ENCODE data around the gene RHOJ. TPM values are rescaled to one million over a fixed set of nuclear protein-coding genes. Genes with fewer than 3 reads are reported as not detected.

Gene RHOJ
- total and polyA plus RNA-seq, 2 of the 13 experiments (the other 11 are each of a cell fraction or from before 2014, with no cell fraction given), result 0.22 to 1.3 TPM

DNA sequence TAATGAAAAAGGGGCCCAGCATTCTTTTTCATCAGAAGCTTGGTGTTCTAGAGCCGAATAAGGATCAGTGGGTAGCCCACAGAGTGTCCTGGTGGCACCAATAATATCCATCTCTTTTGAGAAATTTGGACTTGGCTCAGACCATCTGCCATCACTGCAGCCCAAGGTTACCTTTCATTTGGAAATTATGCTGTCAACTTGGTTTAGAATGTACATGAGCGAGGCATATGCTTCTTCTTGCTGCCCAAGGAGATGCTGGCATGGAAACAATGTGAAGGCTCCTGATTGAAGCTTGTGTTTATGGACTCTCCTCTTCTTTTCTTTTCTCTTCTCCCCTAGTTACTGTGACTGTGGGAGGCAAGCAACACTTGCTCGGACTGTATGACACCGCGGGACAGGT, 64.5 kb downstream of the RHOJ start (continued):
- no peak for TF ChIP-seq AGO2 (optimal IDR thresholded peaks at IDR 0.05; ENCODE audit: low read depth, low read length)

DNA sequence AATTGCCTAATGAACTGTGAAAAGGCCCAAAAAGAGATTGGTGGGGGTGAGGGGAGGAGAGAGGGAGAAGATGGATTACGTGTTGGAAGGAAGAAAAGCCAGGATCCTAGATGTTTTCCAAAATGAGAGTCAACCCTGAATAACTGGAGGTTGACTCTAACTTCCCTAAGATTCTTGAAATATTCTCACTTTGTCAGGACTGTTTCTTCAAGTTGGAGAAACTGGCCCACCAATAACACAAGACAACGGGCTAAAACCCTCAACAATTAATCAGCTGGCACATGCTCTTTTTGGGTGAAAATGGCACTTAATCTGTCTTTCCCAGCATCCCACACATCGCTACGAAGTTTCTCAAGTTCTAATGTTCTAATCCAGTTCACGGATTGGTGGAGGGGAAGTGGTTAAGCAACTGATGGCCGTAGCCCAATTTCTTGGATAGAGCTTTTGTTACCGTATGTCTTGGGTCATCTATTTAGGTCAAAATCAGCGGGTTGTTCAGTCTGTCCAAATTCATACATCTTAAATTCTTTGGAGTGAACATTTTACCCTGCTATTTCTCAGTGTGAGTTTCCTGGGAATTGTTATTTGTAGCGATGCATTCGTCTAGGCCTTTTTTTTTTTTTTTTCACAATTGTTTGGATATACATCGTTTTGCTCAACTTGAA, 65.5 kb downstream of the RHOJ start:
- POLR2A ChIA-PET, result no interaction called here
- DNase-seq (ENCODE audit: low spot score) (no peak), FAIRE-seq (no peak), ATAC-seq (no peak)
- CTCF ChIA-PET (ENCODE audit: low intra/inter-chr PET ratio, low total read pairs), result no interaction called here
- H3K36me3 ChIP-seq (replicated peaks in 1 of 2; ENCODE audit: control insufficient read depth in 1 of 2, insufficient read depth in 2 of 2, low read length in 2 of 2), result no peaks in the 10 kb centered on the region
- no peak for TF ChIP-seq ZKSCAN1 (IDR thresholded peaks at IDR 0.05; ENCODE audit: low read length)
- TF ChIP-seq ZNF737 (CRISPR knock-in tag; IDR thresholded peaks at IDR 0.05; ENCODE audit: borderline replicate concordance), result no peak
- TF ChIP-seq ZNF329 (CRISPR knock-in tag; IDR thresholded peaks at IDR 0.05; ENCODE audit: low read depth), result no peak
- no peak for TF ChIP-seq ATF3 (CRISPR knock-in tag; IDR thresholded peaks at IDR 0.05)
- TF ChIP-seq ZFX (CRISPR knock-in tag; IDR thresholded peaks at IDR 0.05; ENCODE audit: low read depth), result no peak
- TF ChIP-seq SKIL (CRISPR knock-in tag; IDR thresholded peaks at IDR 0.05; ENCODE audit: borderline replicate concordance), result no peak
- TF ChIP-seq SATB2 (CRISPR knock-in tag; IDR thresholded peaks at IDR 0.05), result no peak
- TF ChIP-seq KAT7 (CRISPR knock-in tag; IDR thresholded peaks at IDR 0.05; ENCODE audit: borderline replicate concordance), result no peak
- no peak for TF ChIP-seq TRAFD1 (CRISPR knock-in tag; IDR thresholded peaks at IDR 0.05; ENCODE audit: borderline replicate concordance)
- no peak for TF ChIP-seq HES4 (CRISPR knock-in tag; IDR thresholded peaks at IDR 0.05; ENCODE audit: borderline replicate concordance)
- TF ChIP-seq HDAC1 (CRISPR knock-in tag; IDR thresholded peaks at IDR 0.05), result no peak
- no peak for TF ChIP-seq MIER2 (CRISPR knock-in tag; IDR thresholded peaks at IDR 0.05)
- TF ChIP-seq ZNF446 (CRISPR knock-in tag; IDR thresholded peaks at IDR 0.05), result no peak
- no peak for TF ChIP-seq PPARG (CRISPR knock-in tag; conservative IDR thresholded peaks at IDR 0.05)
- no peak for TF ChIP-seq NFIC (IDR thresholded peaks at IDR 0.05; ENCODE audit: low read length)
- no peak for TF ChIP-seq AKAP8 (CRISPR knock-in tag; IDR thresholded peaks at IDR 0.05)
- TF ChIP-seq ZNF33A (CRISPR knock-in tag; IDR thresholded peaks at IDR 0.05; ENCODE audit: borderline replicate concordance), result no peak
- TF ChIP-seq ZNF207 (IDR thresholded peaks at IDR 0.05; ENCODE audit: borderline replicate concordance), result no peak
- TF ChIP-seq ZNF615 (CRISPR knock-in tag; IDR thresholded peaks at IDR 0.05; ENCODE audit: borderline replicate concordance), result no peak
- H3K9ac ChIP-seq (ENCODE audit: insufficient read depth, low read depth, low read length), result no peak overlapping the region
- H3K4me3 ChIP-seq (replicated peaks in 1 of 3; ENCODE audit: insufficient read depth in 1 of 3, low read depth in 2 of 3, low read length in 3 of 3), result no peak overlapping the region
- BruUV-seq (replicated peaks), result no TSS peak
- no peaks in the 10 kb centered on the region for H3K27me3 ChIP-seq (ENCODE audit: control insufficient read depth in 1 of 2, insufficient read depth in 2 of 2, low read length in 2 of 2)
- in situ Hi-C loops (cut with HindIII; ENCODE audit: extremely low pct_ligation_motif_present, low pct_unique_long_range_greater_than_20kb) (loop anchor here (10.0 kb wide), 1 partner anchor 225 kb away; the partner anchor contains the start of gene KCNH5), intact Hi-C loops (cut with micrococcal nuclease; ENCODE audit: unreplicated experiment) (loop anchor here (10.0 kb wide), 1 partner anchor 225 kb away; the partner anchor contains the start of gene KCNH5)
- H3K9me3 ChIP-seq (ENCODE audit: low read length), result no peaks in the 10 kb centered on the region
- no peak overlapping the region for H3K4me2 ChIP-seq (ENCODE audit: low read depth, low read length)
- no peak overlapping the region for H2AFZ ChIP-seq (ENCODE audit: low read length)
- WGBS (ENCODE audit: low lambda C conversion rate), result 13% methylated on average over 11 of the region's 11 CpGs
- no peaks in the 10 kb centered on the region for H3K4me1 ChIP-seq (ENCODE audit: insufficient read depth, low read length)
- no peak overlapping the region for H3K27ac ChIP-seq (ENCODE audit: extremely low read length, insufficient read depth, low read length)
- H4K20me1 ChIP-seq (ENCODE audit: insufficient read depth, low read length), result no peaks in the 10 kb centered on the region
- H3K79me2 ChIP-seq (ENCODE audit: insufficient read depth, low read length), result no peaks in the 10 kb centered on the region
